Spleen (tissue), 7 donors: ENCODE results near the gene CDC25A.

Experiments
- CTCF ChIP-seq, 11 experiments: fragments of 200-600 bp in 7 of 11; fragments of 450-650 bp in 4 of 11; sonication (generic) in 4 of 11; IDR thresholded peaks in 8 of 11; conservative IDR thresholded peaks in 3 of 11; 1 replicate in 7 of 11; 2 replicates in 4 of 11; pipeline versions ENCODE4 v1.4.0 to v1.8.0; 2016 to 2021; ENCODE audit warnings: antibody characterized with exemption in 11 of 11, inconsistent platforms in 4 of 11, mild to moderate bottlenecking in 1 of 11
- POLR2AphosphoS5 ChIP-seq, 3 donors: sonication (generic); formaldehyde crosslinking; IDR thresholded peaks; one replicate each; pipeline ENCODE4 v1.5.1; 2017; ENCODE audit warnings: antibody characterized with exemption in 3 of 3
- donor health status: DM: no; HTN: no; CAD: no; lungs with moderate emphysema.
- donor health status: DM: no; HTN: no; CAD: no.
- donor health status: DM: no; HTN: no; CAD: no.

- TF ChIP-seq CTCF (IDR thresholded peaks at IDR 0.05 in 8 of 11, conservative IDR thresholded peaks at IDR 0.05 in 3 of 11) (no peak), POLR2AphosphoS5 (IDR thresholded peaks at IDR 0.05) (no peak)
Observed at GRCh38 chr3:48120223-48120622, 68.0 kb downstream of the CDC25A start.
